WTC11 (cell line): Measurements from ENCODE around the gene MREG. TPM values are rescaled to one million over a fixed set of nuclear protein-coding genes. Genes with fewer than 3 reads are reported as not detected.

Experiments used
- ATAC-seq: fragments of 200-7000 bp; cut with Tn5 transposase; 2 replicates; pipeline ENCODE4 v1.10.0; 2021; ENCODE audit warnings: mild to moderate bottlenecking, moderate library complexity
- CTCF ChIA-PET: fragments of 300-600 bp; sonication (Branson Sonifier 250); formaldehyde crosslinking; loops from one replicate; lab custom pipeline; 2021; ENCODE audit warnings: antibody characterized with exemption; lab: Charles Lee
- POLR2A ChIA-PET: fragments of 350-600 bp; sonication (Branson Sonifier 250); formaldehyde crosslinking; loops from one replicate; lab custom pipeline; 2021; ENCODE audit warnings: antibody characterized with exemption; lab: Charles Lee
- DNase-seq: peaks from one replicate; pipeline ENCODE4 v3.0.0; 2021; ENCODE audit warnings: low spot score
- H3K27ac Mint-ChIP-seq: 2 replicates; pipeline ENCODE4 v1.8.0; 2021; ENCODE audit warnings: mixed read lengths
- H3K27me3 Mint-ChIP-seq: 2 replicates; pipeline ENCODE4 v1.8.0; 2021; ENCODE audit warnings: low read depth, mild to moderate bottlenecking, moderate library complexity, mixed read lengths
- H3K36me3 Mint-ChIP-seq: 2 replicates; pipeline ENCODE4 v1.8.0; 2021; ENCODE audit warnings: mixed read lengths
- H3K4me1 Mint-ChIP-seq: 2 replicates; pipeline ENCODE4 v1.8.0; 2022; ENCODE audit warnings: mixed read lengths
- H3K4me3 Mint-ChIP-seq: 2 replicates; pipeline ENCODE4 v1.8.0; 2021; ENCODE audit warnings: mild to moderate bottlenecking, moderate library complexity, mixed read lengths
- H3K9me3 Mint-ChIP-seq: 2 replicates; pipeline ENCODE4 v1.8.0; 2021; ENCODE audit warnings: mixed read lengths
- AR ChIP-seq: fragments of 250-450 bp; sonication (Bioruptor Pico); IDR thresholded peaks from 2 replicates; pipeline ENCODE4 v1.9.0; 2021; ENCODE audit warnings: mild to moderate bottlenecking
- E2F4 ChIP-seq: sonication (generic); formaldehyde crosslinking; IDR thresholded peaks from 2 replicates; pipeline ENCODE4 v1.8.1; 2022; ENCODE audit warnings: low read depth, mild to moderate bottlenecking, moderate library complexity, missing genetic modification reagents, borderline replicate concordance
- FOXK1 ChIP-seq: sonication (generic); formaldehyde crosslinking; IDR thresholded peaks from 2 replicates; pipeline ENCODE4 v1.8.0; 2022; ENCODE audit warnings: mild to moderate bottlenecking, moderate library complexity, missing genetic modification reagents
- FOXP1 ChIP-seq: sonication (generic); formaldehyde crosslinking; IDR thresholded peaks from 2 replicates; pipeline ENCODE4 v1.8.0; 2022; ENCODE audit warnings: missing genetic modification reagents, mild to moderate bottlenecking, moderate library complexity, borderline replicate concordance
- GTF2I ChIP-seq: fragments of 250-450 bp; sonication (Bioruptor Pico); conservative IDR thresholded peaks from 2 replicates; pipeline ENCODE4 v1.4.0; 2021; ENCODE audit warnings: mild to moderate bottlenecking
- HMGA2 ChIP-seq: fragments of 250-450 bp; sonication (Bioruptor Pico); IDR thresholded peaks from 2 replicates; pipeline ENCODE4 v1.4.0; 2021; ENCODE audit warnings: mild to moderate bottlenecking, moderate library complexity
- IRF2 ChIP-seq: sonication (generic); formaldehyde crosslinking; IDR thresholded peaks from 2 replicates; pipeline ENCODE4 v1.8.0; 2022; ENCODE audit warnings: low read depth, missing genetic modification reagents, borderline replicate concordance
- KAT7 ChIP-seq: sonication (generic); formaldehyde crosslinking; IDR thresholded peaks from 2 replicates; pipeline ENCODE4 v1.8.1; 2023; ENCODE audit warnings: missing genetic modification reagents, mild to moderate bottlenecking, borderline replicate concordance
- NFYB ChIP-seq: sonication (generic); formaldehyde crosslinking; conservative IDR thresholded peaks from 2 replicates; pipeline ENCODE4 v1.8.0; 2022; ENCODE audit warnings: low read depth, missing genetic modification reagents
- NR1H2 ChIP-seq: sonication (generic); formaldehyde crosslinking; IDR thresholded peaks from 2 replicates; pipeline ENCODE4 v1.9.0; 2021; ENCODE audit warnings: mild to moderate bottlenecking, moderate library complexity, missing genetic modification reagents
- SOX15 ChIP-seq: fragments of 250-450 bp; sonication (Bioruptor Pico); IDR thresholded peaks from 2 replicates; pipeline ENCODE4 v1.9.0; 2021; ENCODE audit warnings: mild to moderate bottlenecking
- SP1 ChIP-seq: sonication (generic); formaldehyde crosslinking; conservative IDR thresholded peaks from 2 replicates; pipeline ENCODE4 v1.8.1; 2022; ENCODE audit warnings: missing genetic modification reagents
- ZBTB43 ChIP-seq: sonication (generic); formaldehyde crosslinking; IDR thresholded peaks from 2 replicates; pipeline ENCODE4 v1.8.1; 2023; ENCODE audit warnings: mild to moderate bottlenecking, missing genetic modification reagents
- ZNF138 ChIP-seq: sonication (generic); formaldehyde crosslinking; conservative IDR thresholded peaks from 2 replicates; pipeline ENCODE4 v1.8.1; 2022; ENCODE audit warnings: mild to moderate bottlenecking, moderate library complexity, missing genetic modification reagents
- ZNF317 ChIP-seq: sonication (generic); formaldehyde crosslinking; IDR thresholded peaks from 2 replicates; pipeline ENCODE4 v1.8.1; 2023; ENCODE audit warnings: low read depth, mild to moderate bottlenecking, moderate library complexity, missing genetic modification reagents, borderline replicate concordance
- ZNF416 ChIP-seq: fragments of 250-450 bp; sonication (Bioruptor Pico); IDR thresholded peaks from 2 replicates; pipeline ENCODE4 v1.9.0; 2021; ENCODE audit warnings: mild to moderate bottlenecking, inconsistent platforms
- ZNF423 ChIP-seq: fragments of 250-450 bp; sonication (Bioruptor Pico); IDR thresholded peaks from 2 replicates; pipeline ENCODE4 v2.1.2; 2022; ENCODE audit warnings: mild to moderate bottlenecking, moderate library complexity
- ZNF512 ChIP-seq: sonication (generic); formaldehyde crosslinking; IDR thresholded peaks from 2 replicates; pipeline ENCODE4 v1.8.1; 2022; ENCODE audit warnings: missing genetic modification reagents, borderline replicate concordance
- ZNF671 ChIP-seq: fragments of 250-450 bp; sonication (Bioruptor Pico); IDR thresholded peaks from 2 replicates; pipeline ENCODE4 v1.8.0; 2021; ENCODE audit warnings: mild to moderate bottlenecking
- total RNA-seq: library from RNA; stranded (reverse); gene quantifications from 3 replicates; pipeline ENCODE4 v1.2.3, GENCODE V29; 2021
- TF ChIP-seq, protein P1 (sequence below): fragments of 250-450 bp; sonication (Bioruptor Pico); IDR thresholded peaks from 2 replicates; pipeline ENCODE4 v1.9.0; 2021; ENCODE audit warnings: mild to moderate bottlenecking
- TF ChIP-seq, protein P2 (sequence below): sonication (generic); formaldehyde crosslinking; conservative IDR thresholded peaks from 2 replicates; pipeline ENCODE4 v1.8.1; 2023; ENCODE audit warnings: mild to moderate bottlenecking, low read depth, missing genetic modification reagents, moderate library complexity
- TF ChIP-seq, protein P3 (sequence below): sonication (generic); formaldehyde crosslinking; IDR thresholded peaks from 2 replicates; pipeline ENCODE4 v1.8.1; 2023; ENCODE audit warnings: mild to moderate bottlenecking, missing genetic modification reagents

MREG gene
- total RNA-seq, 1 experiment from 2014 or later = 23.8 TPM

DNA sequence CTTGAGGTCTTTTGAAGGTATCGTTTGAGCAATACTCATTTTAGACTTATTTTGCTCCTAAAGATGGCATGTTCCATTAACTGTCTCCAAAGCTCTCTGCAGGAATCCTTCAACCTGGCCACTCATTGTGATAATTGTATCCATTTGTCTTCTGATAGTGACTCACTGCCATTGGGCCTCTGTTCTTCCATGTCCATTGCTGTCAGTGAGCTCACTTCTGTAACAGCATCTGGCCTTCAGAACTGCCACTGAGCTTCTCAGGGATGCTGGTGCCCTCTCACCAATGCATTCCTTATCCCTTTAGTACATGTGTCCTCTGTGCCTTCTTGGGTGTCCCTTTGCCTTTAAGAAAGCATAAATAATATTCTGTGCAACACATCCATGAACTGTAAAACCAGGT lies 71.6 kb downstream of the MREG start (continued):
- TF ChIP-seq, protein P1, sequence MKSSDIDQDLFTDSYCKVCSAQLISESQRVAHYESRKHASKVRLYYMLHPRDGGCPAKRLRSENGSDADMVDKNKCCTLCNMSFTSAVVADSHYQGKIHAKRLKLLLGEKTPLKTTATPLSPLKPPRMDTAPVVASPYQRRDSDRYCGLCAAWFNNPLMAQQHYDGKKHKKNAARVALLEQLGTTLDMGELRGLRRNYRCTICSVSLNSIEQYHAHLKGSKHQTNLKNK = no peak
- TF ChIP-seq HMGA2 (CRISPR knock-in tag) = no peak
- no peak for TF ChIP-seq FOXP1 (CRISPR knock-in tag)
- TF ChIP-seq KAT7 = no peak
- TF ChIP-seq ZNF317 (CRISPR knock-in tag) = no peak
- no peak for TF ChIP-seq NFYB (CRISPR knock-in tag)
- no peak for TF ChIP-seq SOX15 (CRISPR knock-in tag)
- TF ChIP-seq ZNF416 (CRISPR knock-in tag) = no peak
- TF ChIP-seq, protein P2, sequence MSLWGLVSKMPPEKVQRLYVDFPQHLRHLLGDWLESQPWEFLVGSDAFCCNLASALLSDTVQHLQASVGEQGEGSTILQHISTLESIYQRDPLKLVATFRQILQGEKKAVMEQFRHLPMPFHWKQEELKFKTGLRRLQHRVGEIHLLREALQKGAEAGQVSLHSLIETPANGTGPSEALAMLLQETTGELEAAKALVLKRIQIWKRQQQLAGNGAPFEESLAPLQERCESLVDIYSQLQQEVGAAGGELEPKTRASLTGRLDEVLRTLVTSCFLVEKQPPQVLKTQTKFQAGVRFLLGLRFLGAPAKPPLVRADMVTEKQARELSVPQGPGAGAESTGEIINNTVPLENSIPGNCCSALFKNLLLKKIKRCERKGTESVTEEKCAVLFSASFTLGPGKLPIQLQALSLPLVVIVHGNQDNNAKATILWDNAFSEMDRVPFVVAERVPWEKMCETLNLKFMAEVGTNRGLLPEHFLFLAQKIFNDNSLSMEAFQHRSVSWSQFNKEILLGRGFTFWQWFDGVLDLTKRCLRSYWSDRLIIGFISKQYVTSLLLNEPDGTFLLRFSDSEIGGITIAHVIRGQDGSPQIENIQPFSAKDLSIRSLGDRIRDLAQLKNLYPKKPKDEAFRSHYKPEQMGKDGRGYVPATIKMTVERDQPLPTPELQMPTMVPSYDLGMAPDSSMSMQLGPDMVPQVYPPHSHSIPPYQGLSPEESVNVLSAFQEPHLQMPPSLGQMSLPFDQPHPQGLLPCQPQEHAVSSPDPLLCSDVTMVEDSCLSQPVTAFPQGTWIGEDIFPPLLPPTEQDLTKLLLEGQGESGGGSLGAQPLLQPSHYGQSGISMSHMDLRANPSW = no peak

- ChIA-PET POLR2A (no interaction called here), CTCF (no interaction called here)
- H3K36me3 Mint-ChIP-seq = peaks cover 28% of the 10 kb centered on the region
- no peak for ATAC-seq
- no peaks in the 10 kb centered on the region for H3K9me3 Mint-ChIP-seq
- peak overlapping the region; percentile 32; the same call in 1 of the 2 replicates for H3K27ac Mint-ChIP-seq
- TF ChIP-seq ZNF138 (CRISPR knock-in tag) = no peak
- TF ChIP-seq, protein P3, sequence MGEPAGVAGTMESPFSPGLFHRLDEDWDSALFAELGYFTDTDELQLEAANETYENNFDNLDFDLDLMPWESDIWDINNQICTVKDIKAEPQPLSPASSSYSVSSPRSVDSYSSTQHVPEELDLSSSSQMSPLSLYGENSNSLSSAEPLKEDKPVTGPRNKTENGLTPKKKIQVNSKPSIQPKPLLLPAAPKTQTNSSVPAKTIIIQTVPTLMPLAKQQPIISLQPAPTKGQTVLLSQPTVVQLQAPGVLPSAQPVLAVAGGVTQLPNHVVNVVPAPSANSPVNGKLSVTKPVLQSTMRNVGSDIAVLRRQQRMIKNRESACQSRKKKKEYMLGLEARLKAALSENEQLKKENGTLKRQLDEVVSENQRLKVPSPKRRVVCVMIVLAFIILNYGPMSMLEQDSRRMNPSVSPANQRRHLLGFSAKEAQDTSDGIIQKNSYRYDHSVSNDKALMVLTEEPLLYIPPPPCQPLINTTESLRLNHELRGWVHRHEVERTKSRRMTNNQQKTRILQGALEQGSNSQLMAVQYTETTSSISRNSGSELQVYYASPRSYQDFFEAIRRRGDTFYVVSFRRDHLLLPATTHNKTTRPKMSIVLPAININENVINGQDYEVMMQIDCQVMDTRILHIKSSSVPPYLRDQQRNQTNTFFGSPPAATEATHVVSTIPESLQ = no peak
- TF ChIP-seq ZBTB43 (CRISPR knock-in tag) = no peak
- TF ChIP-seq FOXK1 (CRISPR knock-in tag) = no peak
- TF ChIP-seq SOX15 (CRISPR knock-in tag) = no peak
- TF ChIP-seq, all 79 proteins: peak for 0
- no peak for DNase-seq
- H3K27me3 Mint-ChIP-seq = no peaks in the 10 kb centered on the region
- no peak overlapping the region for H3K4me3 Mint-ChIP-seq
- H3K4me1 Mint-ChIP-seq = peaks cover 17% of the 10 kb centered on the region
Observed at GRCh38 chr2:215940645-215941184, 72.6 kb downstream of the MREG start.

- no peaks in the 10 kb centered on the region for H3K9me3 Mint-ChIP-seq
- H3K4me3 Mint-ChIP-seq = no peak overlapping the region
- H3K36me3 Mint-ChIP-seq = peaks cover 8% of the 10 kb centered on the region
- H3K27me3 Mint-ChIP-seq = no peaks in the 10 kb centered on the region; the same call in 1 of the 2 replicates
- peaks cover 17% of the 10 kb centered on the region for H3K4me1 Mint-ChIP-seq
- ChIA-PET CTCF (interaction anchor here (0.6 to 2.2 kb wide), 3 partner anchors 13 to 431 kb away, joined by 4 to 6 read pairs (median 5); no protein-coding TSS in a partner anchor), POLR2A (interaction anchor here (0.7 kb wide), 1 partner anchor 139 kb away, joined by 3 read pairs; no protein-coding TSS in a partner anchor)
- H3K27ac Mint-ChIP-seq = no peak overlapping the region; the same call in 1 of the 2 replicates
- DNase-seq = no peak
- ATAC-seq = no peak
- TF ChIP-seq SOX15 (CRISPR knock-in tag) (no peak), ZNF671 (CRISPR knock-in tag) (no peak), GTF2I (CRISPR knock-in tag) (no peak), AR (no peak), ZNF512 (CRISPR knock-in tag) (no peak), ZNF423 (CRISPR knock-in tag) (no peak), SP1 (CRISPR knock-in tag) (no peak), NR1H2 (CRISPR knock-in tag) (no peak), E2F4 (CRISPR knock-in tag) (no peak), IRF2 (no peak)
Observed at GRCh38 chr2:215937190-215937589, 76.2 kb downstream of the MREG start.
